ENCODE data around the gene PRDM16.

The PRDM16 gene

GRCh38 chr1:3405974-3406867, 337.2 kb downstream of the PRDM16 start:
- no peak for DNase-seq

GRCh38 chr1:3407021-3407420, 338.0 kb downstream of the PRDM16 start:
- DNase-seq: no peak

- no peak for DNase-seq
Measured at GRCh38 chr1:3408751-3409266, 339.8 kb downstream of the PRDM16 start.

GRCh38 chr1:3409366-3410141, 340.6 kb downstream of the PRDM16 start:
- DNase-seq: no peak

GRCh38 chr1:3410142-3410925, 341.3 kb downstream of the PRDM16 start:
- no peak for DNase-seq

GRCh38 chr1:3411806-3412205, 342.8 kb downstream of the PRDM16 start:
- DNase-seq: no peak

- no peak for DNase-seq
Measured at GRCh38 chr1:3412376-3412775, 343.4 kb downstream of the PRDM16 start.

GRCh38 chr1:3413975-3414710, 345.1 kb downstream of the PRDM16 start:
- DNase-seq: no peak

GRCh38 chr1:3415260-3416090, 346.5 kb downstream of the PRDM16 start:
- DNase-seq: no peak

GRCh38 chr1:3417082-3417739, 348.2 kb downstream of the PRDM16 start:
- peak; percentile 6 for DNase-seq

- DNase-seq: no peak
Measured at GRCh38 chr1:3417934-3418333, 348.9 kb downstream of the PRDM16 start.

GRCh38 chr1:3418600-3418999, 349.6 kb downstream of the PRDM16 start:
- no peak for DNase-seq

- no peak for DNase-seq
Measured at GRCh38 chr1:3419415-3420204, 350.6 kb downstream of the PRDM16 start.

- no peak for DNase-seq
Measured at GRCh38 chr1:3420218-3420951, 351.4 kb downstream of the PRDM16 start.

GRCh38 chr1:3422638-3423037, 353.6 kb downstream of the PRDM16 start:
- no peak for DNase-seq

- DNase-seq: peak; percentile 7
Measured at GRCh38 chr1:3423245-3423829, 354.3 kb downstream of the PRDM16 start.

GRCh38 chr1:3423896-3424611, 355.1 kb downstream of the PRDM16 start:
- no peak for DNase-seq

Measured in suppressor macrophage treated with lipopolysaccharide for 4 hours (primary cell).